Spinal cord (tissue), 10 donors: ENCODE results near the gene SNTB2. TPM values are rescaled to one million over a fixed set of nuclear protein-coding genes. Genes with fewer than 3 reads are reported as not detected.

Experiments
- DNase-seq, 6 donors: peaks; one replicate each; pipeline versions ENCODE4 v3.0.0 to v3.0.0-alpha.2; 2013 to 2015; ENCODE audit warnings: low spot score in 6 of 6, low read depth in 4 of 6
- H3K27ac ChIP-seq: one replicate; pipeline ENCODE4 v1.5.1; 2013; ENCODE audit warnings: low read depth, low read length, control low read depth
- H3K27me3 ChIP-seq: one replicate; pipeline ENCODE4 v1.6.1; 2013; ENCODE audit warnings: low read length; ENCODE audit not compliant: control insufficient read depth, insufficient read depth
- H3K36me3 ChIP-seq: one replicate; pipeline ENCODE4 v1.6.1; 2013; ENCODE audit warnings: low read length; ENCODE audit not compliant: control insufficient read depth, insufficient read depth
- H3K4me1 ChIP-seq: one replicate; pipeline ENCODE4 v1.6.1; 2013; ENCODE audit warnings: low read length; ENCODE audit not compliant: control insufficient read depth, insufficient read depth
- H3K4me3 ChIP-seq: one replicate; pipeline ENCODE4 v1.5.1; 2013; ENCODE audit warnings: low read depth, low read length, control low read depth
- H3K9me3 ChIP-seq: one replicate; pipeline ENCODE4 v1.6.1; 2013; ENCODE audit warnings: low read length; ENCODE audit not compliant: control insufficient read depth, insufficient read depth
- WGBS: methylation state at CpG from one replicate; pipeline ENCODE4 v1.1.5; 2013; ENCODE audit warnings: missing lambda C conversion rate; ENCODE audit not compliant: insufficient coverage; 5-methylcytosine and 5-hydroxymethylcytosine counted together
- polyA plus RNA-seq, 2 donors: library from polyadenylated mRNA; unstranded; fragments of 120-200 nt; gene quantifications; one replicate each; pipeline ENCODE4 v1.2.1, GENCODE V29; 2013; ENCODE audit not compliant: insufficient read length in 2 of 2
- total RNA-seq, 2 donors: library from RNA; depleted of rRNA in 1 of 2; stranded (reverse); fragments of 120-200 nt in 1 of 2; fragments of >200 nt in 1 of 2; gene quantifications; one replicate each; pipeline versions ENCODE4 v1.2.3 to v1.2.4, GENCODE V29; 2013 to 2014
- donor health status: healthy.

SNTB2 gene
- total and polyA plus RNA-seq, 4 donors, result 6.6 to 20.8 (median 15.6) TPM

DNA sequence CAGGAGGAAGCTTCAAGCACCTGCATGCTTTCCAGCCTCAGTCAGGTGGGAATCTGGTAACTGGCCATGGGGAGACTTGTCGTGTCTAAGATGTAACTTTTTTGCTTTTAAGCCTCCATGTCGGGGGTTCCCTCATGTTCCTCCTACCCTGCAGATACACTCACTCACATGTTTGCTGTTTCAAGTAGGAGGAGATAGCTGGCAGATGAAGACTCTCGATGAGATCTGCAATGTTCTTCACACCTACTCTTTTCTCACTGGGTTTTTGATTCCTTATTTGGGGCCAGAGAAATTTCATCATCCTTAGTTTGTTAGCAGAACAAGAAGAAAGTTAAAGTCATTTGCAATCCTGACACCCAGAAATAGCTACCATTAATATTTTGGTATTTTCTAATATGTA lies 29.8 kb upstream of the SNTB2 start:
- Histone ChIP-seq H3K27ac (no peak overlapping the region), H3K27me3 (no peaks in the 10 kb centered on the region), H3K4me3 (no peak overlapping the region), H3K36me3 (peaks cover 57% of the 10 kb centered on the region), H3K4me1 (no peaks in the 10 kb centered on the region), H3K9me3 (no peaks in the 10 kb centered on the region)
- WGBS, result no CpG with 5 or more reads among the region's 3 CpGs
- no peak for DNase-seq

DNA sequence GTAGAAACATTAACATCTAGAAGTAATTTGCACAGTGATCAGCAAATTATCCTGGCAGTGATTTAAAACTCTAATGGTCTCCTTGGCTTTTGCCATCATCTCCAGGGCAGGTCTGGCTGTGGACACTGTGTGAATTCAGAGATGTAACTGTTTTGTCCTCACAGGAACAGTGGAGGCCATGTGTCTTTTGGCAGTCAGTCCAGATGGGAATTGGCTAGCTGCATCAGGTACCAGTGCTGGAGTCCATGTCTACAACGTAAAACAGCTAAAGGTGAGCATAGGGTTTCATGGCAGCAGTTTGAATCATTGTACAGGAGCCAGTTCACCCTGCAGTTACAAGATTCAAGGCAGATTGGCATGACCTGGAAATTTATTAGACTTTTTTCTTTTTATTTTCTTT lies 26.8 kb upstream of the SNTB2 start:
- no peak overlapping the region for H3K27ac ChIP-seq
- H3K36me3 ChIP-seq, result peaks cover 61% of the 10 kb centered on the region
- no peaks in the 10 kb centered on the region for H3K27me3 ChIP-seq
- whole genome bisulfite sequencing, result 90% methylated on average over 1 of the region's 1 CpG
- DNase-seq, result no peak
- no peak overlapping the region for H3K4me3 ChIP-seq
- no peaks in the 10 kb centered on the region for H3K9me3 ChIP-seq
- H3K4me1 ChIP-seq, result no peaks in the 10 kb centered on the region

DNA sequence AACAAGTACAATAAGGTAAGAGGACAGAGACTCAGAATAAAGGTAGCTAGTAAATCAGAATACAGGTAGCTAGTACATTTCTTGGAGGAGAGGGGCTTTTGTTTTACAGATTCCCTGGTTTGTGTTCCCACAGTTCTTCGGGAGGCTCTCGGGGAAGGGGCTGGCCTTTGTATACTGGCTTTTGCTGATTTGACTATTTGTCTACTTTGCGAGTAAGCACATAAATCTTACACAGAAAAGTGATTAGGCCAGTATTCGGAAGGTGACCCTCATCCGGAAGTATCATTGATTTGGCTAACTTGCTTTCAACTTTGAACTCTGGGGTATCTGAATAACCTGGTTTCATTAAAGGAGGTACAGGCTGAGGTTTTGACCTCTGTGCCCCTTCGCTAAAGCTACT lies 21.4 kb upstream of the SNTB2 start:
- no peaks in the 10 kb centered on the region for H3K27me3 ChIP-seq
- no peaks in the 10 kb centered on the region for H3K4me1 ChIP-seq
- DNase-seq, result no peak
- peaks cover 61% of the 10 kb centered on the region for H3K36me3 ChIP-seq
- no peaks in the 10 kb centered on the region for H3K9me3 ChIP-seq
- H3K4me3 ChIP-seq, result no peak overlapping the region
- no peak overlapping the region for H3K27ac ChIP-seq
- WGBS, result 87% methylated on average over 6 of the region's 6 CpGs

DNA sequence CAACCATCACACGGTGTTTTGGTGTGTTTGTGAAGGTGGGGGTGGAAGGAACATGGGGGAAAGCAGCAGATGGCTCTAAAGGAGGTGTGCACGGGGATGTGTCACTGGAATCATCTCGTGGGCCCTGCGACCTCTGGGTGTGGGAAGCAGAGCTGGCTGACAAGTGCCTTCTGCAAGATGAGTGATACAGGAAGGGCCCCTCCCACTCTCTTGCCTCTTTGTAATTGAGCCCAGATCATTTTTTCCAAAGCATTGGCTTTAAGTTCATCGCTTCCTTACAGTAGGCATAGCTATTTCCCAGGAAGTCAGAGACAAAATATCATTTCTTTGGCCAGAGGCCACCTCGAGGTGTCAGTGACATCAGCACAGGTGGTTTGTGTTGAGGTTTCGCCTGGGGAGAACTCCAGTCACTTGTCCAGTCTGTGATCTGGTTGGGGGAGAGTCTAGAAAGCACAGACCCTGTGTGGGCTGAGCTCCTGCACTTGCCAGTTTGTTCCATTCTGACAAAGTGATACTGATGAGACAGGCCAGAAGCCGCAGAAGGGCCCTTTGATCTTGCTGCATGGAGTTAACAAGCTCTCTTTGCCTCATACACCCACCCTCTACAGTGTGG lies 20.6 kb upstream of the SNTB2 start:
- Histone ChIP-seq H3K4me3 (no peak overlapping the region), H3K27ac (no peak overlapping the region), H3K9me3 (no peaks in the 10 kb centered on the region), H3K4me1 (no peaks in the 10 kb centered on the region), H3K36me3 (peaks cover 57% of the 10 kb centered on the region), H3K27me3 (no peaks in the 10 kb centered on the region)
- DNase-seq, result no peak
- 86% methylated on average over 6 of the region's 8 CpGs for WGBS

DNA sequence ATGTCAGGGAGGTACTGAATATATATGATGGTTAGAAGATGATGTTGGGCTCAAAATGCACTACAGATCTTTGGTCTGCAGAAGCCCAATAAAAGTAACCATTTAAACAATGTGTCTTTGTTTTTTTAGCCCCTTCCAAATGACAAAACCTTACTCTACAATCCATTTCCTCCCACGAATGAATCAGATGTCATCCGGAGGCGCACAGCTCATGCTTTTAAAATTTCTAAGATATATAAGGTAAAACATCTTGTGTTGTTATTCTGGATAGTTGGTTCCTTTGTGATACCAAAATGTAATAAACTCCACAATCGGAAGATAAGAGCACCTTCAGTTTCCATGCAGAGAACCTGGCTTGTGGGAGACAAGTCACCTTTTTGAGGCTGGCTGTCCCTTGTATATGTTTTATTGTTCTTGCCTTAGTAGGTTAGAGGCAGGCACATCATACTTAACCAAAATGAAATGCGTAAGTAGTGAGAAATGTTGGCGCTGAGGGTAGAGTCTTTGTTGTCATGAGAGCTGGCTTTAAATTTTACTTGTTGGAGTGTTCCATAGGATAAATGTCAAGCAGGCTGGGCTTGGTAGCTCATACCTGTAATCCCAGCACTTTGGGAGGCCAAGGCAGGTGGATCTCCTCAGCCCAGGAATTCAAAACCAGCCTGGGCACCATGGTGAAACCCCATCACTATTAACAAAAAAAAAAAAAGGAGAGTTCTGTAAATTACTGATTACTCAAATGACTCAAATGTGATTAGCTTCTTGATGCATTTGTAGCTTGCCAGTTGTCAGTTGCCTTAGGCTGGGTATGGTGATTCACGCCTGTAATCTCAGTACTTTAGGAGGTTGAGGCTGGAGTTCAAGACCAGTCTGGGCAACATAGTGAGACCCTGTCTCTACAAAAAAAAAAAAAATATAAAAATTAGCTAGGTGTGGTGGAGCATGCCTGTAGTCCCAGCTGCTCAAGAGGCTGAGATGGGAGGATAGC lies 19.7 kb upstream of the SNTB2 start:
- no peak for DNase-seq
- Histone ChIP-seq H3K27ac (no peak overlapping the region), H3K9me3 (no peaks in the 10 kb centered on the region), H3K4me3 (no peak overlapping the region), H3K27me3 (no peaks in the 10 kb centered on the region), H3K36me3 (peaks cover 51% of the 10 kb centered on the region), H3K4me1 (no peaks in the 10 kb centered on the region)
- 100% methylated on average over 1 of the region's 7 CpGs for WGBS

DNA sequence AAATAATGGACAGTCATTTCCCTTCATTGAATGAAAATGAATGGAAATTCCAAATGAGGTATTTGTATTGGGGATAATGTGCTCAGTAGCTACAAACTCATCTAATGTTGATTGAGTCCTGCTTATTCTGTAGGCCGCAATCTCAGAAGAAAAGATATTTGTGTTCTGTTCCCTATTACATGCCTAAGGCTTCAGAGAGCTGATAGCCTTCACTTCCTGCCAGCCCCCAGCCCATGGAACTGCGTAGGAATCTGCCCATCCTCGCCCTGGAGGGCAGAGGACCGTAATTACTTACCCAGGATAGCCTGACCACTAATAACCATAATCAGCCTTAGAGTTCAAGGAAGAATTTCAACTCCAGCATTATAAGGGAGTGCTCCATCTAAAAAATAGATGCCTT lies 17.9 kb upstream of the SNTB2 start:
- peaks cover 40% of the 10 kb centered on the region for H3K36me3 ChIP-seq
- WGBS, result no CpG with 5 or more reads among the region's 4 CpGs

DNA sequence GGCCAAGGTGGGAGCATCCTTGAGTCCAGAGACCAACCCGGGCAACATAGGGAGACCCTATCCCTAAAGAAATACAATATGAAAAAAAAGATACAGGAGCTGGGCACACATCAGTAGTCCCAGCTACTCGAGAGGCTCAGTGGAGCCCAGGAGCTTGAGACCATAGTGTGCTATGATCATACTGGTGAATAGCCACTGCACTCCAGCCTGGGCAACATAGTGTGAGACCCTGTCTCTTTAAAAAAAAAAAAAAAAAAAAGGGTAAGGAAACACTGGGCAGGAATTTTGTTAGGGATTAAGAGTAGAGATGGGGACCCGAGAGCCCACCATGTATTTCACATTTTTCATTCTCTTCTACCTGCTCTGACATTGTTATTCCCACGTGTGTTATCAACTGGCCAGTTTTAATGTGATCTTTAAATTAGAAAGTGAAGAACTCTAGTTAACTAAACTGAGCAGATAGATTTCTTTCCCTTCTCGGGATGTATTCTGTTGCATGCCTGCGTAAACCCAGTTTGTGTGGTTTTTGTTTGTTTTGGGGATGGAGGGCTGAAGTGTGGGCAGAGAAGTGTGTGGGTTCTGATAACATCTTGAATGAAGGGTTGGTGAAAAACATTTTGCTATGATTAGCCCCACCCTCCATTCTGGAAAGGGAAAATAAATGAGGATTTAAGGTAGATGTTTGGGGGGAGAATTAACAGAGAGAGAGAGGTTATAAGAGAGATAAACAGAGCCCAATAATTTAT lies 17.2 kb upstream of the SNTB2 start:
- no peaks in the 10 kb centered on the region for H3K9me3 ChIP-seq
- no peak overlapping the region for H3K27ac ChIP-seq
- WGBS, result 92% methylated on average over 2 of the region's 6 CpGs
- DNase-seq, result no peak
- no peaks in the 10 kb centered on the region for H3K27me3 ChIP-seq
- H3K4me3 ChIP-seq, result no peak overlapping the region
- peaks cover 41% of the 10 kb centered on the region for H3K36me3 ChIP-seq
- H3K4me1 ChIP-seq, result peaks cover 3% of the 10 kb centered on the region

More for the DNA sequence above, 17.9 kb upstream of the SNTB2 start:
- peaks cover 3% of the 10 kb centered on the region for H3K4me1 ChIP-seq
- no peaks in the 10 kb centered on the region for H3K27me3 ChIP-seq
- H3K4me3 ChIP-seq, result no peak overlapping the region
- no peak for DNase-seq
- no peak overlapping the region for H3K27ac ChIP-seq
- H3K9me3 ChIP-seq, result no peaks in the 10 kb centered on the region

DNA sequence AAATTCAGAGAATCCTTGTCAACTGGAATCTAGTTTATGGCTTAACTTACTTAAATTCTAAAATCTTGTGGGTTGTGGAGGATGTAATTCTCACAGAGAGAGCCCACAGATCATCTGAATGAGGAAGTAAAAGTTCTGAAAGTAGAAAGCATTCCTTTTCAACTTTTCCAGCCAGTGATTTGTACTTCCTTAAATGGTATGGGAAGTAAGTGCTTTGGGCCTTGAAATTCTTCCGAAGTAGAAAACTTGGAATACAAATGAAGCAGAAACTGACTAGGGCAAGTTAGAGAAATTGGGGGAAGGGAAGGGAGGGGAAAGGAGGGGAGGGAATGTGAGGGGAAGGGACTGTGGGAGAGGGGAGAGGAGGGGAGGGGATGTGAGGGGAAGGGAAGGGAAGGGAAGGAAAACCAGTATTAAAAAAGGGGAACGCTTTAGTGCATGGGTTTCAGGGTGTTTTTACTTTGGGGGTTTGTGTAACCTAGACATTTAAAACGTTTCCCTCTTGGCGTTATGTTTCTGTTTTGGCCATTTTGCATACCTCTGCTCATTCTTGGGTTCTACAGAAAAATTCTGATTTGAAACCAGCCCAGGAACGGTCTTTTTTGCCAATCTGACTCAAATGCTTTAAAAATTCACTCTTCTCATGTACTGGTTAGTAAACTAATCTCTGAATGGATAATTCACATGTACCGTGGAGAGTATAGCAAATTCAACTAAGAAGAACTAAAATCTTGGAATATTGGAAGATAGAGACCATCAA lies 15.5 kb upstream of the SNTB2 start:
- Histone ChIP-seq H3K4me1 (peaks cover 3% of the 10 kb centered on the region), H3K9me3 (no peaks in the 10 kb centered on the region), H3K27me3 (no peaks in the 10 kb centered on the region), H3K27ac (peak overlapping the region; percentile 47), H3K4me3 (no peak overlapping the region), H3K36me3 (peaks cover 25% of the 10 kb centered on the region)
- 76% methylated on average over 4 of the region's 6 CpGs for WGBS
- peak in 1 of 6 donors; percentile 22 for DNase-seq
